HG02970 (cell line): ENCODE data around the gene CDCA8.

ENCODE experiments used
- ATAC-seq: cut with Tn5 transposase; IDR thresholded peaks from one replicate; pipeline ENCODE4 v1.9.1; 2021; ENCODE audit warnings: mild to moderate bottlenecking, moderate library complexity, moderate number of reproducible peaks; ENCODE audit not compliant: unreplicated experiment, low FRiP score

Gene CDCA8

DNA sequence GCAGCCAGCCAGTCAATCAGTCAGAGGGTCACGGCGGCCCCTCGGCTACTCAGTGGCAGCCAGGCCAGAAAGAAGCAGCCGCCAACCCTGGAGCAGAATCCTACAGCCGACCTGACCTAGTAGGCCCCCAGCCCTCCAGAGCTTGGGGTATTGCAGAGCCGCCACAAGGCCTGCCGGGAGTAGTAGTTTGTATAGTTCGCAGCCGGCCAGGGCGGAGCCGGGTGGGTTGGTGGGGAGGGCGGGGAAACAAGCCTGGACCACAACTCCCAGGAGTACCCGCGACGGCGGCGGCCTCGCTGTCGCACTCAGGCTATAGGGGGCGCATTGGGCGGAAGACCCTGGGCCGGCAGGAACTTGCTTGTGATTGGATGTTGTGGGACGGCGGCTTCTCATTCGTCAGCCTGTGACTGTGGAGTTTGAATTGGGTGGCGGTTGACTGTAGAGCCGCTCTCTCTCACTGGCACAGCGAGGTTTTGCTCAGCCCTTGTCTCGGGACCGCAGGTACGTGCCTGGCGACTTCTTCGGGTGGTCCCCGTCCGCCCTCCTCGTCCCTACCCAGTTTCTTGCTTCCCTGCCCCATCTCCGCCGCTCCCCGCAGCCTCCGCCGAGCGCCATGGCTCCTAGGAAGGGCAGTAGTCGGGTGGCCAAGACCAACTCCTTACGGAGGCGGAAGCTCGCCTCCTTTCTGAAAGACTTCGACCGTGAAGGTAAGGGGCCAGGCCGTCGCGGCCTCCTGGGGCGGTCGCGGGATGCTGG lies at the start of gene CDCA8:
Gene CDCA8, plus strand, starts transcription at position 439 of the 756 bp plus-strand sequence. Its CDS starts 175 bp downstream, at position 614.
- peak; percentile 77 for ATAC-seq

DNA sequence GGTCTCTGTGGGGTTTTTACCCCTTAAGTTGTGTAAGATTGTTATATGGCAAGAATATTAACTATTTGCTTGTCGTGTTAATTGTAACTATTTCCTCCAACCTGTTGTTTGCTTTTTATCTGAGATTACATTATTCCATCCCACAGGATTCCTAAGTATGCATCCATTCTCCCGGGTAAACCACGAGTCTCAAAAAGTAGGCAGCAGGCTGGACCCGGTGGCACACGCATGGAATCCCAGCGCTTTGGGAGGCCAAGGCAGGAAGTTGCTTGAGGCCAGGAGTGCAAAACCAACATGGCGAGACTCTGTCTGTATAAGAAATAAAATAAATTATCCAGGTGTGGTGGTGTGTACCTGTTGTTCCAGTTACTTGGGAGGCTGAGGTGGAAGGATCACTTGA lies 45.0 kb upstream of the CDCA8 start:
- no peak for ATAC-seq

DNA sequence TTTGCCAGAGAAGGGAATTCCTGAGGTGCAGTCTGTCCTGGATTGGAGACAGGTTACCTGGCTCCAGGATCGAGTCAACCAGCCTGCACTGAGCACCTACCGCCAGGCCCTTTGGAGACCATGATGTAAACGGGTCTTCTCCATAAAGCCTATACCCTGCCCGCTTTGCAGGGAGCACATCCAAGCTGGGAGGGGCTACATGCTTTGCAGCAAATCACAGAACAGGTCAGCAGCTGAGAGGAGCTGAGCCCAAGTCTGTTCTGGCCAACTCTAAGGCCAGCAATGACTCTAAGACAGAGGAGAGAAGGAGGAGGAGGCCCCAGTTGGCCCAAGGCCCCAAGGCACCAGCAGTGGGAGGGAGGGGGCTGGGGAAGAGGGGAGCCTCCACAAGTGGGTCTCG lies 42.1 kb upstream of the CDCA8 start:
- ATAC-seq, result no peak

- ATAC-seq, result no peak
These were observed 41.6 kb upstream of the CDCA8 start for GRCh38 chr1:37650721-37651120.

GRCh38 chr1:37651803-37652202 lies 40.5 kb upstream of the CDCA8 start:
- no peak for ATAC-seq

GRCh38 chr1:37652976-37653375 lies 39.3 kb upstream of the CDCA8 start:
- ATAC-seq, result no peak

- no peak for ATAC-seq
These were observed 38.4 kb upstream of the CDCA8 start for GRCh38 chr1:37653906-37654305.

DNA sequence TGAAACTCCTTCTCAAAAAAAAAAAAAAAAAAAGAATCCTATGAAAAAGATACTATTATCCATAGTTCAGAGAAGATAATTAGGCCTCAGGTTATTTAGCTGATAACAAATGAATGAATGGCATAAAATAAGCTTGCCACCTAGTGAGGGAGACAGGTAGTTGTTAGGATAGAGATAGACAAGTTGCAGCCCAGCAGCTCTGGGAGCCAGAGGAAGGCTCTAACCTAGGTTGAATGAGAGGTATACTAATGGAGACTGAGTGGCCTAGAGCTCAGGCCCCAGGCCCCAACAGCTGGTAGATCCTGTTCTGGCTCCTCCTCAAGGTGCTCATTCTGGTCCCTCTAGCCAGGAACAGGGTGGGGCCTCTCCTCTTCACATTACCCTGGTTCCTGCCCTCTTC lies 37.0 kb upstream of the CDCA8 start:
- no peak for ATAC-seq

DNA sequence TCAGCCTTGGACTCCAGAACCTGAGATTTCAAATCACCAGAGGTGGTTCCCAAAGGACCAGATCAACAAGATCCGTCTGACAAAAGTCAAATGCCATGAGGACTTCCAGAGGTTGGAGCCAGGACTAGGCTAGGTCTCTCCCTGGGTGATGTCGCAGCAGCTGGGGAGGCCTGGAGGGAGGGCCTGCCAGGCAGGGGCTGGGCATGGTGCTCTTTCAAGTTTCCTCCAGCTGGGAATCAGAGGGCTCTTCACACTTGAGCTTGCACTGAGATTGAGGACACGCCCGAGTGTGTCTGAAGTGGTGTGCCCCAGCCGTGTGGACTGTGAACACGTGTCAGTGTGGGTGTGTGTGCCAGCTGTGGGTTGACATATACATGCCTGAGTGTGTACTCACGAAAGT lies 36.3 kb upstream of the CDCA8 start:
- ATAC-seq, result no peak

GRCh38 chr1:37656881-37657280 lies 35.4 kb upstream of the CDCA8 start:
- no peak for ATAC-seq

- no peak for ATAC-seq
These were observed 34.5 kb upstream of the CDCA8 start for GRCh38 chr1:37657620-37658412.

- no peak for ATAC-seq
These were observed 33.8 kb upstream of the CDCA8 start for GRCh38 chr1:37658486-37658885.

DNA sequence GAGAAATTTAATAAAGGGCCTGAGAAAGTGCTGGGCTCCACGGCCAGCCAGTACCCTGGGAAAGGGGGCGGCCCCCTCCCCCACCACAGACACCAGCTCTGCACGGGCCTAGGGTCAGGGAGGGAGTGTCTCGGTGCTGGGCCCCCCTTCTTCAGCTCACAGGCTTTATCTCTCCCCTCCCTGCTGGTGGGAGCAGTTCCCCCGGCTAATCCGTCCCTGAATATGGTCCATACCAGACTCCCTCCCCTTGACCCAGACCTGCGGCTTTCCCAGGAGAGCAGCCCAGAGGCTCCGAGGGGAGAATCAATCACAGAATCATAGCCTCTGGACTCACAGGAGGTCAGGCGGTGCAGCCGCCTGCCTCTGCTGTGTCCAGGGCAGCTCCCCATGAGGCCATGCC lies 31.7 kb upstream of the CDCA8 start:
- ATAC-seq, result no peak

- no peak for ATAC-seq
These were observed 30.9 kb upstream of the CDCA8 start for GRCh38 chr1:37661401-37661800.

- no peak for ATAC-seq
These were observed 30.1 kb upstream of the CDCA8 start for GRCh38 chr1:37662031-37662755.

DNA sequence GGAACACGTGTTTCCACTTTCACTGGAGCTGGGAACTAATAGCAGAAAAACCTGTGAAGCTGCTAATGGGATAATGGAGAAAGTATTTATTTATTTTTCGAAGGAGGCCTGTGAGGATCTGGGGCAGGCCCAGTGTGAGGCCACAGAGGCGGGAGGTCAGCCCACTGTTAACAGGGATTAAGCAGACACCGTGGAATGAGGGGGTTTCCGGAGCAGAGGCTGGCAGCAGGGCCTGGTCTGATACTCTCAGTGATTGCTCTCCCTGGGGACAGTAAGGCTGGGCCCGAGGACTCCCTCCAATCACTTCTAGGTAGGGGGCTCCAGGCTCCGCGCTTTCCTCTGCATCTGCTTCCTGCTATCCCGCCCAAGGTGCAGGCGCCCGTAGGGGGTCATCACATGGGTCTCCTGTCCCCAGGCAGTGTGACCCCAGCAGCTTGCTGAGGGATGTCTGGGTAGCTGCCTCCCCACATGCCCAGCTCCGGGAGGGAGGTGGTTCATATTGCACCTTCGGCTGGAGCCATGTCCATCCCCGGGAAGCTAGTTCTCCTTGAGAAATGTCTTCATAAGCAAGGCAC lies 28.8 kb upstream of the CDCA8 start:
- no peak for ATAC-seq

- no peak for ATAC-seq
These were observed 26.0 kb upstream of the CDCA8 start for GRCh38 chr1:37666241-37666867.

DNA sequence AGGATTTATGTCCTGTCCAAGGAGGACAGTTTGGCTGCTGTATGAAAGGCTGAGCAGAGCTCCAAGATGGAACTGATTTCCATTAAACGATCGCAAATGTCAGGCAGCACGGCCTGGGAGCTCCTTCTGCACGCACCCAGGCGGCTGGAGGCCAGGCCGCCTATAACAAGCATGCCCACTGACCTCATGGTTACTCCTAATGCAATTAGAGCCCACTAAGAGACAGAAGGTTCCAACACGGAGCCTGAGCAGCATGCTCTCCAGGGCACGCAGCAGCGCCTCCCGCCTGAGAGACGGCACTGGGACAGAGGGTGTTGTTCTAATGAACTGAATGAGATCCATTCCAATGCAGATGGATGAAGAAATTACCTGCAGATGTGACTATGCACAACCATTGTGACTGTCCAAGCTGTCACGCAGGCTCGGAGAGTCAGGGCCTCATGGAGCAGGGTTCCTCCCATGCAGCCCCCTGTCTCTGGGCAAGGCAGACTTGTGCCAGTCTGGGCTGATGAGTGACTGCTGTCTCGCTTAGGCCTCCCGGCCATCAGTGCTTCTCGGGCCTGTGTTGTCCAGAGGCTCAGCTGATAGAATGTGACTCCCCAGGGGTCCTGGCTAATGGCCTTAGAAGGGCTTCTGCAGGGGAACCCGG lies 25.2 kb upstream of the CDCA8 start:
- no peak for ATAC-seq

GRCh38 chr1:37670133-37670532 lies 22.2 kb upstream of the CDCA8 start:
- no peak for ATAC-seq

DNA sequence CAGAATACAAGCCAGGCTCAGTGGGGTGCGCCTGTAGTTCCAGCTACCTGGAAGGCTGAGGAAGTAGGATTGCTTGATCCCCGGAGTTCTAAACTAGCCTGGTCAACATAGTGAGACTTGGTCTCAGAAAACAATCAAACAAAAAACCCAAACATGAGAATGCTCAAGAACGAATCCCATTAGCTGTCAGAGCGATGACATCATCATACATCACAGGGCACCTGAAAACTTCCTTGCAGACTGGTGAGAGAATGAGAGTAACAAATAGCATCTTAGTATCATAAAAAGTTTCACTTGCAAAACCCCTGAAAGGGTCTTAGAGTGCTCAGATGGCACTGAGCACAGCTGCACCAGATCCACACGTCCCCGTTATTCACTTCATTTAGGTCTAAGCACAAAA lies 21.1 kb upstream of the CDCA8 start:
- ATAC-seq, result no peak
